Activated B cell treated with CpG ODN at 0.5 μM for 24 hours (primary cell): ENCODE measurements around the gene RASA3. TPM values are rescaled to one million over a fixed set of nuclear protein-coding genes. Genes with fewer than 3 reads are reported as not detected.

ENCODE experiments used
- ATAC-seq: fragments of 200-7000 bp; cut with Tn5 transposase; one replicate; pipeline ENCODE4 v1.10.0; 2021; ENCODE audit warnings: low read depth, mild to moderate bottlenecking, moderate library complexity
- CTCF ChIA-PET: fragments of 350-600 bp; sonication (Branson Sonifier 250); formaldehyde crosslinking; loops from one replicate; lab custom pipeline; 2021; ENCODE audit warnings: antibody characterized with exemption; lab: Charles Lee
- POLR2A ChIA-PET: fragments of 350-600 bp; sonication (Branson Sonifier 250); formaldehyde crosslinking; loops from one replicate; lab custom pipeline; 2021; ENCODE audit warnings: antibody characterized with exemption; lab: Charles Lee
- DNase-seq: peaks from one replicate; pipeline ENCODE4 v3.0.0; 2022
- H3K27ac Mint-ChIP-seq: one replicate; pipeline ENCODE4 v1.8.0; 2020; ENCODE audit warnings: mixed read lengths
- H3K27me3 Mint-ChIP-seq: one replicate; pipeline ENCODE4 v1.8.0; 2021; ENCODE audit warnings: mixed read lengths
- H3K36me3 Mint-ChIP-seq: one replicate; pipeline ENCODE4 v1.8.0; 2021; ENCODE audit warnings: low read depth, mixed read lengths
- H3K4me1 Mint-ChIP-seq: one replicate; pipeline ENCODE4 v1.8.0; 2021; ENCODE audit warnings: mixed read lengths
- H3K4me3 Mint-ChIP-seq: one replicate; pipeline ENCODE4 v1.8.0; 2020; ENCODE audit warnings: mild to moderate bottlenecking, mixed read lengths
- H3K9me3 Mint-ChIP-seq: one replicate; pipeline ENCODE4 v1.8.0; 2020; ENCODE audit warnings: mixed read lengths
- CTCF ChIP-seq: fragments of 200-600 bp; IDR thresholded peaks from one replicate; pipeline ENCODE4 v1.8.0; 2022; ENCODE audit warnings: antibody characterized with exemption, mild to moderate bottlenecking
- intact Hi-C: fragments of 100-400 bp; cut with micrococcal nuclease; formaldehyde crosslinking; loops from one replicate; pipeline ENCODE4 v1.15.1; 2024
- total RNA-seq: library from RNA; stranded (reverse); gene quantifications from 2 replicates; pipeline ENCODE4 v1.2.3, GENCODE V29; 2022

The RASA3 gene
- total RNA-seq, 1 donor from 2014 or later, result 20.4 TPM

GRCh38 chr13:113969311-113969972 lies 163.0 kb downstream of the RASA3 start:
- Mint-ChIP-seq H3K27ac (no peak overlapping the region), H3K4me1 (no peaks in the 10 kb centered on the region), H3K4me3 (no peak overlapping the region), H3K9me3 (no peaks in the 10 kb centered on the region), H3K27me3 (no peaks in the 10 kb centered on the region), H3K36me3 (peaks cover 4% of the 10 kb centered on the region)
- CTCF ChIA-PET, result no interaction called here
- POLR2A ChIA-PET, result no interaction called here
- intact Hi-C loops, result no loop called here
- ATAC-seq (no peak), DNase-seq (no peak)
- TF ChIP-seq CTCF, result no peak

DNA sequence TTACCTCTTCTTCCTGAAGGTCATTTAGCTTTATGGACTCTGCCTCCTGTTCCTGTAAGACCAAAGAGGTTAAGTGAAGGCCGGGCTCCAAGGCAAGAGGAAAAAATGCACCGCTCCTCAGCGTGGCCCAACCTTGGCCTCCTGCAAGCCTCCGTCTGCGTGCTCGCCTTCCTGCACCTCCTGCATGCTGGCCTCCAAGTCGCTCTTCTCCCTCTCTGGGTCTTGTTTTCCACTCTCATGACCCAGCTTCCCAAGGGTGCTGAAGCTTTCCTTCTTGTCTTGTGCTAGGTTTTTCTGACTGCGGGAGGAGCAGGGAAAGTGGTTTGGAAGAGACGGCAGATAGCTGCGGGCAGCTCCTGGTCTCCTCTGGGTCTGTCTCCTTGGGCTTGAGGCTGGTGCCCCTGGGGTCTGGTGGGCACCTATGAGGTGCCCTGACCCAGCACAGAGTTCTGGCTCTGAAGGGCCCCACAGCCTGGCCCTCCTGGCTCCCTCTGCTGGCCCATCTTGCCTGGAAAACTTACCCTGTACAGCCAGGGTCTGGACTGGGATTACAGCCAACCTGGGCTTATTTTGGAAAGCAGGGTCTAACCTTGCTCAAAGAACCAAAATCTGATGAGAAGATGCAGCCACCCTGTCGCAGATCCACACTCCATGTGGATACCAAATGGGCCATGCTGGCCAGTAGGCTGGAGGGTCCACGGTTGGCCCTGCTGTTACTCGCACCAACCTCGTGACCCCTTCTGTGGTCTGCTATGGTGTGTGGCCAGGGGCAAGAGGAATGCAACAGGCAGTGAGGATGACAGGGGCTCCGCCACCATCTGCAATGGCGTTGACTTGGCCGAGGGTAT lies 163.7 kb downstream of the RASA3 start:
- ATAC-seq (no peak), DNase-seq (no peak)
- Mint-ChIP-seq H3K27me3 (no peaks in the 10 kb centered on the region), H3K27ac (no peak overlapping the region), H3K9me3 (no peaks in the 10 kb centered on the region), H3K4me3 (no peak overlapping the region), H3K4me1 (no peaks in the 10 kb centered on the region), H3K36me3 (no peaks in the 10 kb centered on the region)
- no peak for TF ChIP-seq CTCF
- ChIA-PET POLR2A (no interaction called here), CTCF (no interaction called here)
- intact Hi-C loops, result no loop called here

DNA sequence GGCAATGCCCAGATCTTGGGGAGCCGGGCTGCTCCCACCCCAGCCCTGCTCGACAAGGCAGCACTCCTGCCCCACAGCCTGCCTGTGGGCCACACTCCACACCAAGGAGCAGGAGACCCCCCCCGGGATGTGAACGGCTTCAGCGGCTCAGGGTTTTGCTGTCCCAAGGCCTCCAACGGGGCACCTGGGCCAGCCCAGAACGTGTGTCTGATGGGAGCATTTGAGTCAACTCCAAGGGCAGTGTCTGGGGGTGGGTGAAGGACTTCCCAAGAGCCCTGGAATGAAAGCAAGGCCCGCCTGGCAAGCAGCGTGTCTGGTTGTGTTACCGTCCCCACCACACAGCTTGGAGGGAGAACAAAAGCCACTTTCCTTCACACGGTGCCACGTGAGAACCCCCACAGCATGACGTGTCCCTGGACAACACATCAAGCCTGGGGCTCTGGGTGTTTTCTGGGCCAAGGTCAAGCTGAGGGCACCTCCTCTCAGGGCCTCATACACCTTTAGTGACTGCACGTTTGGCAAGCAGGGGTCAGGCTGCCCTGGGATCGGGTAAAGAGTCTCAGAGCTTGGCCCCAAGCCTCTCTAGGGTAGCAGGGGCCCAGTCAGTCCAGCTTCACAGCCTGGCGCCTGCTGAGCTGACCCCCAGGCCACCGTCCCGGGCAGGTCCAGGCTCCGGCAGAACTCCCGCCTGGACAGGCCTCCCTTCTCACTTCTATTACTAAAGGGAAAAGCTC lies 164.5 kb downstream of the RASA3 start:
- Mint-ChIP-seq H3K27me3 (no peaks in the 10 kb centered on the region), H3K4me3 (no peak overlapping the region), H3K4me1 (no peaks in the 10 kb centered on the region), H3K27ac (no peak overlapping the region), H3K36me3 (no peaks in the 10 kb centered on the region), H3K9me3 (no peaks in the 10 kb centered on the region)
- CTCF ChIA-PET, result no interaction called here
- no peak for DNase-seq
- intact Hi-C loops, result no loop called here
- POLR2A ChIA-PET, result no interaction called here
- no peak for TF ChIP-seq CTCF
- no peak for ATAC-seq

DNA sequence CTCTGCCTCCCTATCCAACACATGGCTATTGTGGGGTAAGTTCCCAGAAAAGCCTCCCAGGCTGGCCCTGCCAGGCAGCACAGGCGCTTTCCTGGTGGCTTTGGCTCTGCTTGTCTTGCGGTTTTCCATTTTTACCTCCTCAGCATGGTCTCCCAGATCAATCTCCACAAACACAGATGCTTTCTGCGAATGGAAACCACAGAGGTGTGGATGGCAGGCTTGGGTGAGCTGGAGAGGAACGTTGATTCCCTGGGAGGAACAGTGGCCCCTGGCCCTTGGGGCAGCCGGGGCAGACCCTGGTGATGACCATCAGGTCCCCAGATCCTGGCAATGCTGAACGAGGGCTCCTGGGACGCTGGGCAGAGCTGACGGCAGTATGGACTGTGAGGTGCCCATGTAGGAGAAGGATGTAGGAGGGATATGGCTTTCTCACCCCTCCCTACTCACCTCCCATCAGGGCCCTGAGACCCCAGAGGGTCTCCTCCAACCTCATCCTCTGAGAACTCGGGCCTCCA lies 165.2 kb downstream of the RASA3 start:
- H3K27ac Mint-ChIP-seq, result no peak overlapping the region
- no peak overlapping the region for H3K4me3 Mint-ChIP-seq
- H3K9me3 Mint-ChIP-seq, result no peaks in the 10 kb centered on the region
- DNase-seq, result no peak
- TF ChIP-seq CTCF, result no peak
- ChIA-PET CTCF (no interaction called here), POLR2A (no interaction called here)
- ATAC-seq, result no peak
- intact Hi-C loops, result no loop called here
- H3K4me1 Mint-ChIP-seq, result no peaks in the 10 kb centered on the region
- no peaks in the 10 kb centered on the region for H3K36me3 Mint-ChIP-seq
- no peaks in the 10 kb centered on the region for H3K27me3 Mint-ChIP-seq
